Endothelial cell of umbilical vein (primary cell): ENCODE results near the gene VIPR2. TPM values are rescaled to one million over a fixed set of nuclear protein-coding genes. Genes with fewer than 3 reads are reported as not detected.

Experiments used
- BruUV-seq: library from RNA; stranded (reverse); fragments of 400-500 nt; replicated peaks from 2 replicates; lab custom pipeline; 2021; lab: Mats Ljungman, UMichigan
- CTCF ChIA-PET: fragments of 300-600, 350-600 bp; sonication (Branson Sonifier 250); formaldehyde crosslinking; loops from one replicate; lab custom pipeline; 2021; ENCODE audit warnings: antibody characterized with exemption, inconsistent platforms; lab: Charles Lee
- POLR2A ChIA-PET: fragments of 300-600, 350-600 bp; sonication (Branson Sonifier 250); formaldehyde crosslinking; loops from one replicate; lab custom pipeline; 2021; ENCODE audit warnings: antibody characterized with exemption, inconsistent platforms; lab: Charles Lee
- DNase-seq: peaks from one replicate; pipeline ENCODE4 v3.0.0-alpha.2; 2011; ENCODE audit warnings: low read depth, low spot score
- FAIRE-seq: peaks from 2 replicates; lab custom pipeline; 2011; peaks lifted over from hg19 to GRCh38; lab: Jason Lieb, UNC
- H2AFZ ChIP-seq: 2 replicates; pipeline ENCODE4 v1.6.0; 2012; ENCODE audit warnings: low read depth, low read length, control low read depth, inconsistent platforms
- H3K27ac ChIP-seq: 2 replicates; pipeline ENCODE4 v1.5.1; 2011; ENCODE audit warnings: low read depth, mild to moderate bottlenecking, control low read depth, low read length, moderate library complexity; ENCODE audit not compliant: insufficient read depth
- H3K27me3 ChIP-seq, 2 experiments: 2 replicates each; pipeline versions ENCODE4 v1.6.0 to v1.6.1; 2011; ENCODE audit warnings: low read length in 2 of 2, mixed read lengths in 1 of 2; ENCODE audit not compliant: control insufficient read depth in 2 of 2, insufficient read depth in 2 of 2
- H3K36me3 ChIP-seq, 2 experiments: 2 replicates in 1 of 2; 3 replicates in 1 of 2; pipeline ENCODE4 v1.5.1; 2011; ENCODE audit warnings: low read length in 2 of 2, mild to moderate bottlenecking in 1 of 2, moderate library complexity in 1 of 2; ENCODE audit not compliant: control insufficient read depth in 2 of 2, insufficient read depth in 2 of 2; ENCODE audit errors: extremely low read depth in 1 of 2
- H3K4me1 ChIP-seq: 3 replicates; pipeline ENCODE4 v1.5.1; 2011; ENCODE audit warnings: mild to moderate bottlenecking, low read length; ENCODE audit not compliant: control insufficient read depth, insufficient read depth; ENCODE audit errors: extremely low read depth
- H3K4me2 ChIP-seq: 2 replicates; pipeline ENCODE4 v1.6.1; 2011; ENCODE audit warnings: low read length, control low read depth, mixed read lengths; ENCODE audit not compliant: insufficient read depth
- H3K4me3 ChIP-seq, 3 experiments: fragments of 200-600 bp in 1 of 3; sonication (generic), shearing (Covaris generic) in 1 of 3; replicated peaks in 1 of 3; 2 replicates each; pipeline ENCODE4 v1.5.1; 2011 to 2016; ENCODE audit warnings: control low read depth in 3 of 3, low read length in 3 of 3, mild to moderate bottlenecking in 2 of 3, inconsistent platforms in 1 of 3, low read depth in 1 of 3, moderate library complexity in 1 of 3; ENCODE audit not compliant: insufficient read depth in 1 of 3
- H3K79me2 ChIP-seq: 2 replicates; pipeline ENCODE4 v1.6.0; 2012; ENCODE audit warnings: low read length, inconsistent platforms; ENCODE audit not compliant: control insufficient read depth, insufficient read depth
- H3K9ac ChIP-seq: replicated peaks from 2 replicates; pipeline ENCODE3; 2011; ENCODE audit warnings: low read length, control low read depth; ENCODE audit not compliant: insufficient read depth; ENCODE audit errors: extremely low read depth
- H3K9me1 ChIP-seq: replicated peaks from 3 replicates; pipeline ENCODE4 v1.6.0; 2011; ENCODE audit warnings: mild to moderate bottlenecking, low read length; ENCODE audit not compliant: control insufficient read depth, insufficient read depth; ENCODE audit errors: extremely low read depth
- H3K9me3 ChIP-seq: replicated peaks from 2 replicates; pipeline ENCODE4 v1.5.1; 2012; ENCODE audit warnings: low read length, inconsistent platforms; ENCODE audit not compliant: control insufficient read depth, insufficient read depth
- H4K20me1 ChIP-seq: replicated peaks from 2 replicates; pipeline ENCODE3; 2011; ENCODE audit warnings: mild to moderate bottlenecking, low read length; ENCODE audit not compliant: control insufficient read depth, insufficient read depth; ENCODE audit errors: extremely low read depth
- EZH2 ChIP-seq: IDR thresholded peaks from 2 replicates; pipeline ENCODE4 v1.6.1; 2012; ENCODE audit warnings: borderline replicate concordance, low read depth, mild to moderate bottlenecking, moderate library complexity, low read length, inconsistent platforms; ENCODE audit not compliant: severe bottlenecking
- FOS ChIP-seq: IDR thresholded peaks from 2 replicates; pipeline ENCODE4 v1.6.1; 2011; ENCODE audit warnings: mild to moderate bottlenecking, low read length, moderate library complexity, borderline replicate concordance; ENCODE audit not compliant: insufficient read depth
- GATA2 ChIP-seq: IDR thresholded peaks from 2 replicates; pipeline ENCODE4 v1.7.0; 2011; ENCODE audit warnings: low read depth, mild to moderate bottlenecking, moderate library complexity, mixed read lengths, low read length; ENCODE audit not compliant: insufficient read length, insufficient read depth
- JUN ChIP-seq: IDR thresholded peaks from 2 replicates; pipeline ENCODE4 v1.6.1; 2011; ENCODE audit warnings: borderline replicate concordance, low read depth; ENCODE audit not compliant: insufficient read length, insufficient read depth
- MYC ChIP-seq: IDR thresholded peaks from one replicate; pipeline ENCODE4 v1.6.1; 2011; ENCODE audit warnings: mild to moderate bottlenecking, low read depth, low read length
- POLR2A ChIP-seq: IDR thresholded peaks from 2 replicates; pipeline ENCODE4 v1.6.1; 2012; ENCODE audit warnings: low read depth, mild to moderate bottlenecking, control low read depth, low read length
- POLR2AphosphoS5 ChIP-seq: IDR thresholded peaks from 2 replicates; pipeline ENCODE4 v1.6.1; 2012; ENCODE audit warnings: low read depth, mild to moderate bottlenecking, control low read depth, low read length, moderate library complexity; ENCODE audit not compliant: insufficient read depth
- dilution Hi-C: fragments of 300-500 bp; cut with MboI; formaldehyde crosslinking; loops from one replicate; pipeline ENCODE4 v1.15.0; 2019; ENCODE audit warnings: low sequenced_read_pairs; ENCODE audit not compliant: extremely low pct_ligation_motif_present
- intact Hi-C: fragments of 100-400 bp; cut with micrococcal nuclease; formaldehyde crosslinking; loops from one replicate; pipeline ENCODE4 v1.10.0; 2022
- polyA plus RNA-seq, 4 experiments: library from polyadenylated mRNA; depleted of rRNA in 3 of 4; stranded (reverse) in 3 of 4; unstranded in 1 of 4; fragments of >200 nt; gene quantifications; 2 replicates each; pipeline versions ENCODE4 v1.2.1 to v1.2.3, GENCODE V29; 2011 to 2012; ENCODE audit warnings: missing spikeins in 1 of 4
- total RNA-seq: library from RNA; stranded (reverse); gene quantifications from 2 replicates; pipeline ENCODE4 v1.2.3, GENCODE V29; 2021
- TF ChIP-seq, protein P1 (sequence below), 2 donors: IDR thresholded peaks; 1 replicate in 1 of 2; 2 replicates in 1 of 2; pipeline ENCODE4 v1.5.1; 2011; ENCODE audit warnings: low read length in 2 of 2, mild to moderate bottlenecking in 2 of 2, moderate library complexity in 2 of 2, control low read depth in 1 of 2, inconsistent platforms in 1 of 2, low read depth in 1 of 2; ENCODE audit not compliant: insufficient read depth in 1 of 2; ENCODE audit errors: extremely low read depth in 1 of 2
- TF ChIP-seq, protein P2 (sequence below): IDR thresholded peaks from 2 replicates; pipeline ENCODE4 v1.6.1; 2011; ENCODE audit not compliant: insufficient read depth, insufficient read length

Gene VIPR2
- total and polyA plus RNA-seq, 2 donors (not counting 3 experiments of a cell fraction or from before 2014, with no cell fraction given): not detected

DNA sequence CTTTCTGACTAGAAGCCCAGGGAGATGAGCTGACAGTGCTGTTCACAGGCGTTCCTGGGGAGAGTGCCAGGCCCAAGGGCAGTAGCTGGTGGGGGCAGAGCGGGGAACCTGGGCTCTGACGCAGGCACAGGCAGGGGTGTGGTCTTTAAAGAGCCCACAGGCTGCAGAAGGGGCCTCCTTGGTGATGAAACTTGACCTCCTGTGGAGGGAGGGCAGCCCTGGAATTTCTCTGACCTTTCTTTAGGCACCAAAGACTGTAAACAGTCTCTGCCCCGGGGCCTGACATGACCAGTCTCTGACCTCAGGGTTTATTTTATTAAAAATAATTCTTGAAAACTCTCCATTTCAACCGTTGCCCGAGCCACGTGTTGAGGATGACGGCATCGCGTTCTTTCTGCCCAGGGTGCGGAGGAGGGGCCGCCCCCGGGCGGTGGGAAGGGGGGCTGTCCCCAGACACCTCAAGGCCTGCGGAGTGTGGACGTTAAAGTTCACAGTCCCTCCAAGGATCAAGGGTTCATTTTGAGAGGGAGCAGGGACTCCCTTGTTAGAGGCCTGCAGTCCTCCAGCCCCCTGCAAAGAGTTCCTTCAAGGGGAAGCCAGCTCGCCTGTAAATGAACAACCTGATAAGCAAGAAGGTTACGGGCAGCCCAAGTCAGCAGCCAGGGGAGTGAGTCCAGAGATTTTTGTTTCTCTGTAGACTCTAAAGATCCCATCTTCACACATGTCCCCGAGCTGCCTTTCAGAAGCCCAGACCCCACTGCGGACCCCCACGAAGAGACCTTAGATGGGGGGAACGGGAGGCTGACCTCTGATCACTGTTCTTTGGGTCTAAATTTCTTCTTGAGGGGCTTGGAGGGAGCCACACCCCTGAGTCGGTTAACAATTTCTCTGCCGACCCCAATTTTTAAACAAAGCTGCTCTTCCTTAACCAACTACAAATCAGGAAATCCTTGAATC lies 128.9 kb downstream of the VIPR2 start:
- Histone ChIP-seq H4K20me1 (no peaks in the 10 kb centered on the region), H3K27me3 (no peaks in the 10 kb centered on the region), H3K79me2 (no peaks in the 10 kb centered on the region), H3K9ac (no peak overlapping the region), H3K27ac (no peak overlapping the region), H3K4me1 (no peaks in the 10 kb centered on the region), H3K9me3 (no peaks in the 10 kb centered on the region), H3K4me2 (no peak overlapping the region), H3K4me3 (no peak overlapping the region), H2AFZ (no peak overlapping the region), H3K9me1 (no peaks in the 10 kb centered on the region), H3K36me3 (no peaks in the 10 kb centered on the region)
- intact Hi-C loops: no loop called here
- dilution Hi-C loops: no loop called here
- no TSS peak for BruUV-seq
- TF ChIP-seq, protein P1, sequence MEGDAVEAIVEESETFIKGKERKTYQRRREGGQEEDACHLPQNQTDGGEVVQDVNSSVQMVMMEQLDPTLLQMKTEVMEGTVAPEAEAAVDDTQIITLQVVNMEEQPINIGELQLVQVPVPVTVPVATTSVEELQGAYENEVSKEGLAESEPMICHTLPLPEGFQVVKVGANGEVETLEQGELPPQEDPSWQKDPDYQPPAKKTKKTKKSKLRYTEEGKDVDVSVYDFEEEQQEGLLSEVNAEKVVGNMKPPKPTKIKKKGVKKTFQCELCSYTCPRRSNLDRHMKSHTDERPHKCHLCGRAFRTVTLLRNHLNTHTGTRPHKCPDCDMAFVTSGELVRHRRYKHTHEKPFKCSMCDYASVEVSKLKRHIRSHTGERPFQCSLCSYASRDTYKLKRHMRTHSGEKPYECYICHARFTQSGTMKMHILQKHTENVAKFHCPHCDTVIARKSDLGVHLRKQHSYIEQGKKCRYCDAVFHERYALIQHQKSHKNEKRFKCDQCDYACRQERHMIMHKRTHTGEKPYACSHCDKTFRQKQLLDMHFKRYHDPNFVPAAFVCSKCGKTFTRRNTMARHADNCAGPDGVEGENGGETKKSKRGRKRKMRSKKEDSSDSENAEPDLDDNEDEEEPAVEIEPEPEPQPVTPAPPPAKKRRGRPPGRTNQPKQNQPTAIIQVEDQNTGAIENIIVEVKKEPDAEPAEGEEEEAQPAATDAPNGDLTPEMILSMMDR (IDR thresholded peaks at IDR 0.05; ENCODE audit: extremely low read depth in 1 of 2, insufficient read depth in 1 of 2, low read depth in 1 of 2, low read length in 2 of 2): no peak
- no peak for TF ChIP-seq GATA2
- TF ChIP-seq POLR2AphosphoS5: no peak
- TF ChIP-seq EZH2: no peak
- no peak for TF ChIP-seq MYC
- no peak for TF ChIP-seq POLR2A
- no peak for TF ChIP-seq FOS
- TF ChIP-seq, protein P2, sequence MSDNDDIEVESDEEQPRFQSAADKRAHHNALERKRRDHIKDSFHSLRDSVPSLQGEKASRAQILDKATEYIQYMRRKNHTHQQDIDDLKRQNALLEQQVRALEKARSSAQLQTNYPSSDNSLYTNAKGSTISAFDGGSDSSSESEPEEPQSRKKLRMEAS: no peak
- TF ChIP-seq JUN: no peak
- POLR2A ChIA-PET: no interaction called here
- CTCF ChIA-PET: no interaction called here
- no peak for DNase-seq
- FAIRE-seq: no peak
